ENCODE measurements around the gene ITPR1. TPM values are rescaled to one million over a fixed set of nuclear protein-coding genes. Genes with fewer than 3 reads are reported as not detected.

ITPR1 gene
- total RNA-seq, 2 experiments from 2014 or later = 84.4 to 104 TPM

DNA sequence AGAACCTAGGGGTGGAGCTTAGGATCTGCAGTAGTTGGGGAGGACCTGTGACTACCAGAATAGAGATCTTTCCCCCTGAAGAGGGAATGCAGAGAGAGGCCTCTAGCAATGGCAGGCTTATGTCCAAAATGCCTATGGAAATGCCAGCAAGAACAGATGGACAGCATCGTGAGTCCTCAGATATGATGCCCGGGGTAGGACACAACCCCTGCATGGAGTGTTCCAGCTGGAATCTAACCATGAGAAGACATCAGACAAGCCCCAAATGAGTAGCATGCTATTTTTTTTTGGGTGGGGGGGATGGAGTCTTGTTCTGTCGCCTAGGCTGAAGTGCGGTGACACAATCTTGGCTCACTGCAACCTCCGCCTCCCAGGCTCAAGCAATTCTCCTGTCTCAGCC, 111.5 kb downstream of the ITPR1 start:
- ChIA-PET POLR2A (no interaction called here), CTCF (ENCODE audit: unreplicated experiment) (no interaction called here)
- Histone ChIP-seq H4K20me1 (ENCODE audit: insufficient read depth, low read length) (no peaks in the 10 kb centered on the region), H3K9me2 (ENCODE audit: insufficient read depth, low read length) (no peaks in the 10 kb centered on the region), H3K9me3 (ENCODE audit: low read length) (0 out of 2 replicates have a peak, but pooled peaks cover 11% of the 10 kb centered on the region), H3K36me3 (ENCODE audit: insufficient read depth, low read length) (no peaks in the 10 kb centered on the region), H3K4me1 (ENCODE audit: insufficient read depth, low read length, poor library complexity, severe bottlenecking) (no peaks in the 10 kb centered on the region), H3K4me2 (ENCODE audit: low read length) (no peak overlapping the region), H3K4me3 (ENCODE audit: low read depth, low read length, poor library complexity, severe bottlenecking) (no peak overlapping the region), H3K27ac (ENCODE audit: low read depth, low read length, poor library complexity, severe bottlenecking) (no peak overlapping the region), H2AFZ (ENCODE audit: low read length) (no peak overlapping the region), H3K79me2 (ENCODE audit: insufficient read depth, low read depth, low read length) (no peaks in the 10 kb centered on the region)
- no peak for DNase-seq (ENCODE audit: low spot score)
- TF ChIP-seq, protein P1, sequence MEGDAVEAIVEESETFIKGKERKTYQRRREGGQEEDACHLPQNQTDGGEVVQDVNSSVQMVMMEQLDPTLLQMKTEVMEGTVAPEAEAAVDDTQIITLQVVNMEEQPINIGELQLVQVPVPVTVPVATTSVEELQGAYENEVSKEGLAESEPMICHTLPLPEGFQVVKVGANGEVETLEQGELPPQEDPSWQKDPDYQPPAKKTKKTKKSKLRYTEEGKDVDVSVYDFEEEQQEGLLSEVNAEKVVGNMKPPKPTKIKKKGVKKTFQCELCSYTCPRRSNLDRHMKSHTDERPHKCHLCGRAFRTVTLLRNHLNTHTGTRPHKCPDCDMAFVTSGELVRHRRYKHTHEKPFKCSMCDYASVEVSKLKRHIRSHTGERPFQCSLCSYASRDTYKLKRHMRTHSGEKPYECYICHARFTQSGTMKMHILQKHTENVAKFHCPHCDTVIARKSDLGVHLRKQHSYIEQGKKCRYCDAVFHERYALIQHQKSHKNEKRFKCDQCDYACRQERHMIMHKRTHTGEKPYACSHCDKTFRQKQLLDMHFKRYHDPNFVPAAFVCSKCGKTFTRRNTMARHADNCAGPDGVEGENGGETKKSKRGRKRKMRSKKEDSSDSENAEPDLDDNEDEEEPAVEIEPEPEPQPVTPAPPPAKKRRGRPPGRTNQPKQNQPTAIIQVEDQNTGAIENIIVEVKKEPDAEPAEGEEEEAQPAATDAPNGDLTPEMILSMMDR (conservative IDR thresholded peaks at IDR 0.05; ENCODE audit: low read length) = no peak
- no peak for TF ChIP-seq EZH2phosphoT487 (IDR thresholded peaks at IDR 0.05; ENCODE audit: borderline replicate concordance, low read depth, low read length)
- intact Hi-C loops (cut with micrococcal nuclease; ENCODE audit: unreplicated experiment) = no loop called here
- no TSS peak for BruUV-seq (replicated peaks)

- no peak overlapping the region for H2AFZ ChIP-seq (ENCODE audit: low read length)
- no peaks in the 10 kb centered on the region for H3K4me1 ChIP-seq (ENCODE audit: insufficient read depth, low read length, poor library complexity, severe bottlenecking)
- no peaks in the 10 kb centered on the region for H3K36me3 ChIP-seq (ENCODE audit: insufficient read depth, low read length)
- ChIA-PET CTCF (ENCODE audit: unreplicated experiment) (no interaction called here), POLR2A (no interaction called here)
- H3K4me2 ChIP-seq (ENCODE audit: low read length) = no peak overlapping the region
- H3K4me3 ChIP-seq (ENCODE audit: low read depth, low read length, poor library complexity, severe bottlenecking) = no peak overlapping the region
- no peak for TF ChIP-seq EZH2phosphoT487 (IDR thresholded peaks at IDR 0.05; ENCODE audit: borderline replicate concordance, low read depth, low read length)
- TF ChIP-seq, protein P1 (conservative IDR thresholded peaks at IDR 0.05; ENCODE audit: low read length) = no peak
- no peak overlapping the region for H3K27ac ChIP-seq (ENCODE audit: low read depth, low read length, poor library complexity, severe bottlenecking)
- no peaks in the 10 kb centered on the region for H3K79me2 ChIP-seq (ENCODE audit: insufficient read depth, low read depth, low read length)
- H3K9me2 ChIP-seq (ENCODE audit: insufficient read depth, low read length) = no peaks in the 10 kb centered on the region
- no peaks in the 10 kb centered on the region for H4K20me1 ChIP-seq (ENCODE audit: insufficient read depth, low read length)
- intact Hi-C loops (cut with micrococcal nuclease; ENCODE audit: unreplicated experiment) = no loop called here
- H3K9me3 ChIP-seq (ENCODE audit: low read length) = 0 out of 2 replicates have a peak, but pooled peaks cover 5% of the 10 kb centered on the region
- BruUV-seq (replicated peaks) = no TSS peak
- DNase-seq (ENCODE audit: low spot score) = no peak
These were observed 113.8 kb downstream of the ITPR1 start for GRCh38 chr3:4606911-4607310.

- Histone ChIP-seq H3K4me3 (ENCODE audit: low read depth, low read length, poor library complexity, severe bottlenecking) (no peak overlapping the region), H3K4me2 (ENCODE audit: low read length) (no peak overlapping the region), H3K27ac (ENCODE audit: low read depth, low read length, poor library complexity, severe bottlenecking) (no peak overlapping the region), H3K9me3 (ENCODE audit: low read length) (no peaks in the 10 kb centered on the region), H2AFZ (ENCODE audit: low read length) (no peak overlapping the region), H3K79me2 (ENCODE audit: insufficient read depth, low read depth, low read length) (no peaks in the 10 kb centered on the region), H3K9me2 (ENCODE audit: insufficient read depth, low read length) (no peaks in the 10 kb centered on the region), H3K4me1 (ENCODE audit: insufficient read depth, low read length, poor library complexity, severe bottlenecking) (no peaks in the 10 kb centered on the region), H3K36me3 (ENCODE audit: insufficient read depth, low read length) (no peaks in the 10 kb centered on the region), H4K20me1 (ENCODE audit: insufficient read depth, low read length) (no peaks in the 10 kb centered on the region)
- TF ChIP-seq, protein P1 (conservative IDR thresholded peaks at IDR 0.05; ENCODE audit: low read length) = no peak
- no peak for TF ChIP-seq EZH2phosphoT487 (IDR thresholded peaks at IDR 0.05; ENCODE audit: borderline replicate concordance, low read depth, low read length)
- intact Hi-C loops (cut with micrococcal nuclease; ENCODE audit: unreplicated experiment) = no loop called here
- POLR2A ChIA-PET = no interaction called here
- no TSS peak for BruUV-seq (replicated peaks)
- DNase-seq (ENCODE audit: low spot score) = no peak
- CTCF ChIA-PET (ENCODE audit: unreplicated experiment) = no interaction called here
These were observed 120.2 kb downstream of the ITPR1 start for GRCh38 chr3:4613366-4613765.
